Epithelial cell of proximal tubule (primary cell): ENCODE data around the gene BPIFB6. TPM values are rescaled to one million over a fixed set of nuclear protein-coding genes. Genes with fewer than 3 reads are reported as not detected.

Experiments
- DNase-seq: peaks from one replicate; pipeline ENCODE4 v3.0.0-alpha.2; 2011; ENCODE audit warnings: low read depth
- H3K4me3 ChIP-seq: 2 replicates; pipeline ENCODE4 v1.5.1; 2011; ENCODE audit warnings: low read depth, mild to moderate bottlenecking, low read length
- CTCF ChIP-seq: conservative IDR thresholded peaks from 2 replicates; pipeline ENCODE4 v1.5.1; 2012; ENCODE audit warnings: low read depth, mild to moderate bottlenecking, low read length
- total RNA-seq: library from RNA; depleted of rRNA; stranded (reverse); fragments of >200 nt; gene quantifications from 2 replicates; pipeline ENCODE4 v1.2.3, GENCODE V29; 2015

The BPIFB6 gene
- total RNA-seq, 1 donor from 2014 or later: not detected

- DNase-seq: no peak
- no peak for TF ChIP-seq CTCF
- H3K4me3 ChIP-seq: no peak within 1 kb of the TSS
Measured at GRCh38 chr20:33007376-33008335, 23.8 kb upstream of the BPIFB6 start, which contains the start of gene BPIFB2. Gene BPIFB2 (plus strand): TSS chr20:33007704. CDS start chr20:33008575, 871 bp downstream.

GRCh38 chr20:33008336-33009213 is 22.9 kb upstream of the BPIFB6 start:
- no peak for DNase-seq
- TF ChIP-seq CTCF: no peak
- no peak overlapping the region for H3K4me3 ChIP-seq

GRCh38 chr20:33009214-33010132 is 22.0 kb upstream of the BPIFB6 start:
- DNase-seq: no peak
- no peak for TF ChIP-seq CTCF
- H3K4me3 ChIP-seq: no peak overlapping the region

GRCh38 chr20:33010133-33010504 is 21.3 kb upstream of the BPIFB6 start:
- no peak for TF ChIP-seq CTCF
- H3K4me3 ChIP-seq: no peak overlapping the region
- no peak for DNase-seq

GRCh38 chr20:33010674-33011449 is 20.6 kb upstream of the BPIFB6 start:
- no peak overlapping the region for H3K4me3 ChIP-seq
- no peak for TF ChIP-seq CTCF
- no peak for DNase-seq
